BLaER1 (cell line): Measurements from ENCODE around the gene SLA2.

Source experiments
- H3K27ac ChIP-seq: shearing (Covaris generic); formaldehyde crosslinking; 2 replicates; pipeline ENCODE4 v1.8.1; 2022
- H3K27me3 ChIP-seq: shearing (Covaris generic); formaldehyde crosslinking; 2 replicates; pipeline ENCODE4 v1.8.1; 2022
- H3K36me3 ChIP-seq: shearing (Covaris generic); formaldehyde crosslinking; 2 replicates; pipeline ENCODE4 v1.8.1; 2022
- H3K4me1 ChIP-seq: shearing (Covaris generic); formaldehyde crosslinking; 2 replicates; pipeline ENCODE4 v1.8.1; 2022
- H3K4me2 ChIP-seq: shearing (Covaris generic); formaldehyde crosslinking; 2 replicates; pipeline ENCODE4 v1.8.1; 2022
- H3K4me3 ChIP-seq: shearing (Covaris generic); formaldehyde crosslinking; 2 replicates; pipeline ENCODE4 v1.8.1; 2022
- H3K9ac ChIP-seq: shearing (Covaris generic); formaldehyde crosslinking; 2 replicates; pipeline ENCODE4 v1.8.1; 2022
- H3K9me3 ChIP-seq: shearing (Covaris generic); formaldehyde crosslinking; 2 replicates; pipeline ENCODE4 v1.8.1; 2022
- H4K20me1 ChIP-seq: shearing (Covaris generic); formaldehyde crosslinking; 2 replicates; pipeline ENCODE4 v1.8.1; 2022
- Cebpa-rat ChIP-seq: shearing (Covaris generic); IDR thresholded peaks from 2 replicates; pipeline ENCODE4 v1.8.1; 2022

SLA2 gene

DNA sequence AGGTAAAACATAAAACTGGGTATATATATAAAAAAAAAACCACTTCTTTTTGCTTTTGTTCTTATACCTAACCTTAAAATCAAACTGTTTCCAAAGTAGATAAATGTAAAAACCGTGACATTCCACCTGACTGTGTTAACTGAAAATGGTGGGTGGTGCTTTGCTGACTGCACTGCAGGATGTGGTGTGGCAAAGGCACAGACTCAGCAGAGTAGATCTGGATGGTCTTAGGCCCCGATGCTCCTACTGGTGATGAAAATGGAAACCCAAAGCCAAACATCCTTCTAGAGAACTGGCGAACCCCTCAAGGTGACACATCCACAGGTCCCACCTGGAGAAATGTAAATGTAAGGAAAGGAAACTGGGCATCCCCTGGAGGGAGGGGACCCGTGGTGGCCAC lies 63.7 kb downstream of the SLA2 start:
- Histone ChIP-seq H3K4me3 (no peak overlapping the region), H3K4me2 (no peak overlapping the region), H3K9me3 (no peaks in the 10 kb centered on the region), H4K20me1 (peaks cover 100% of the 10 kb centered on the region), H3K4me1 (peaks cover 51% of the 10 kb centered on the region), H3K27ac (no peak overlapping the region), H3K27me3 (no peaks in the 10 kb centered on the region), H3K9ac (no peak overlapping the region), H3K36me3 (peaks cover 100% of the 10 kb centered on the region)
- TF ChIP-seq Cebpa-rat = no peak

DNA sequence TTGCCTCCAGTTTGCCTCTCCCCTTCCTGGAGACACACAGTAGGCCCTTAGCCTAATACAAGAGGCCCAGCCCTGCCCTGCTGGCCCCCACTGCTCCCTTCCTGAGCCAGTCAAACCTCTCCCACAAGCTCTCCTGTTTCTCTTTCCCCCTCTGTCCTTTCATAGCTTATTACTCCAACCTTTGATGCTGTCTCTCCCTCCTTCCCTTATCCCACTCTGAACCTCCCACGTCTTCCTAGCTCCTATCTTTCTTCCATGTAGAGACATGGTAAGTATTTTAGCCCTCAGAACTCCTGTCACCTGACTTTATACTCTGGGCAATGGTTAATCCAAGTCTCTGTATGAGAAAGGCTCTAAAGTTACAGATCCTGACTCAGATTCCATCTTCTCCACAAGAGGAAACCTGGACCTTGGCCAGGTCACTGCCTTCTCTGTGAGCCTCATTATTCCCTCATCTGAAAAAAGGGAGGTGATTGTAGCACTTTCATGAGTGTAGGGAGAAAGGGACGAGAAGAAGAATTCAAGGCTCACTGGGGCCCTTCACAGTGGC lies 65.9 kb downstream of the SLA2 start:
- H3K27me3 ChIP-seq = no peaks in the 10 kb centered on the region
- peaks cover 91% of the 10 kb centered on the region for H3K36me3 ChIP-seq
- H3K9ac ChIP-seq = 0 out of 2 replicates have a peak overlapping the region, but pooled peaks have one; percentile 30
- TF ChIP-seq Cebpa-rat = no peak
- no peaks in the 10 kb centered on the region for H3K9me3 ChIP-seq
- H3K4me2 ChIP-seq = no peak overlapping the region
- H3K4me3 ChIP-seq = no peak overlapping the region
- H3K4me1 ChIP-seq = peaks cover 45% of the 10 kb centered on the region
- peaks cover 100% of the 10 kb centered on the region for H4K20me1 ChIP-seq
- H3K27ac ChIP-seq = no peak overlapping the region

DNA sequence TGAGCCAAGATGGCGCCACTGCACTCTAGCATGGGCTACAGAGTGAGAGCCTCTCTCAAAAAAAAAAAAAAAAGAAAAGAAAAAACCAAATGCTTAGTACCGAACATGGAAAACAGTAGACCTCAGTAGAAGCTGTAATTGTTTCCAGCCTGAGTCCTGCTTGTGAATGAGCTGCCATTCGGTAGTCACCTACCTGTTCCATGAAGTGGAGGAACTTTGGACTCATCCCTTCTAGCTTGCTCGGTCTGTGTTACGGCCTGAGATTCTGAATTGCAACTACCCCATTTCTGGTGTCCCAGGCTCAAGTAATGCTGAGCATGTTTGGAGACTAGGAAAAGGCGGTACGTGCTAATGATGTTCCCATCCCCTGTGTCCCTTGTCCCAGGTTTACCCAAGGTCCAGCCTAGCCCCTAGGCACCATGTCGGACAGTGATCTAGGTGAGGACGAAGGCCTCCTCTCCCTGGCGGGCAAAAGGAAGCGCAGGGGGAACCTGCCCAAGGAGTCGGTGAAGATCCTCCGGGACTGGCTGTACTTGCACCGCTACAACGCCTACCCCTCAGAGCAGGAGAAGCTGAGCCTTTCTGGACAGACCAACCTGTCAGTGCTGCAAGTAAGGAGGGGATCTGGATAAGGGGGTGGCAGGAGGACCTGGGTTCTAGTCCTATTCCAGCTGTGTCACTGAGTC lies 67.5 kb downstream of the SLA2 start:
- H3K27ac ChIP-seq = no peak overlapping the region
- H3K9ac ChIP-seq = no peak overlapping the region
- no peak overlapping the region for H3K4me2 ChIP-seq
- H3K27me3 ChIP-seq = no peaks in the 10 kb centered on the region
- peaks cover 89% of the 10 kb centered on the region for H4K20me1 ChIP-seq
- no peak for TF ChIP-seq Cebpa-rat
- no peaks in the 10 kb centered on the region for H3K9me3 ChIP-seq
- H3K36me3 ChIP-seq = peaks cover 75% of the 10 kb centered on the region
- H3K4me3 ChIP-seq = no peak overlapping the region
- H3K4me1 ChIP-seq = peaks cover 30% of the 10 kb centered on the region

DNA sequence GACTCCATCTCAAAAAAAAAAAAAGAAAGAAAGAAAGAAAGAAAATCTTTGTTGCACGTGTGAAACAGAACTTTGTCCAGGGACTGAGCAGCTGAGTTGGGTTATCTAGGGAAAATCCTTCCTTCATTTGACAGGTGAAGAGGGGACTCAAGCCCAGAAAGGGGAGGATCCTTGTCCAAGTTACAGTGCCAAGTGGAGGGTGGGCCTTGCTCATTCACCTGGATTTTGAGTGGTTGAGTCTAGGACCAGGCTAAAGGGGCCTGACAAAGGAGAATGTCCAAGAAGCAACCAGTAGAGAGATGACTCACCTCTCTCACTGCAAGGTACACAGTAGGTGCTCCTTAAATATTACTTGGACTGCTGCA lies 69.9 kb downstream of the SLA2 start:
- H3K27me3 ChIP-seq = no peaks in the 10 kb centered on the region
- H4K20me1 ChIP-seq = peaks cover 65% of the 10 kb centered on the region
- H3K9me3 ChIP-seq = no peaks in the 10 kb centered on the region
- peak overlapping the region; percentile 93; the same call in 1 of the 2 replicates for H3K4me3 ChIP-seq
- TF ChIP-seq Cebpa-rat = no peak
- H3K9ac ChIP-seq = peak overlapping the region; percentile 98; the same call in 1 of the 2 replicates
- H3K36me3 ChIP-seq = peaks cover 51% of the 10 kb centered on the region
- H3K4me1 ChIP-seq = peaks cover 37% of the 10 kb centered on the region
- H3K4me2 ChIP-seq = peak overlapping the region; percentile 94
- no peak overlapping the region for H3K27ac ChIP-seq

DNA sequence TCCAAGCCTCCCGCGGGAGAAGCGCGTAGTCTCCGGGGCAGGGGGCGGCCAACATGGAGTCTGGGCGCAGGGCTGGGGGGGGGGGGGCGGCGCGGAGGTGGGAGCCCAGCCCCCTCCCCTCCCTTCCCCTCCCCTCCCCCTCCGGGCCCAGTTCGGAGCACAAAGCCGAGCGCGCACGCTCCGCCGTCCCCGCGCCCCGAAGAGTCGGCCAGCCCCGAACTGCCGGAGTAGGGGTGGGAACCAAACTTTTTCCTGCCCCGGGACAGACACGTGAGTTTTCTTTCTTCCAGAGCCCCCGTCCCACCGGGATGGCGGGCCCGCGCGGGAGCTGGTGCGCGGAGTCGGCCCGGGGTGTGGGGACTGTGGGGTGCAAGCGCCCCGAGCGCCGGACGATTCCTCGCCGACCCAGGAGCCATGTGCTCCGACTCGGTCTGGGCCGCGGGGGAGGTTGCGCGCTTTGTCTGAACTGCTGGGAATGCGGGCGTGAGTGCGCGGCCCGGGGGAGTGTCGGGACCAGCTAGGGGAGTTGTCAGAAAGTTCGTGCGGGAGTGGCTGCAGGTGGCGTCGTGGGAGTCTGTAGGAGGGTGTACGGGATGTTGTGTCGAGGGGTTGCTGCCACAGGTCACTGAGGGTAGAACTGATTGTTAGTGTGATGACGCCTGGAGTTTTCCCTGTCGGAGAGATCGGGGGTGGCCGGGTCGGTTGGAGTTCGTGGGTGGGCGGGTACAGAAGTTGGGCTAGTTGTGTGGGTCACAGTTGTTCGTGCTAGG lies 71.4 kb downstream of the SLA2 start:
- Histone ChIP-seq H3K9ac (peak overlapping the region; percentile 98), H3K36me3 (peaks cover 36% of the 10 kb centered on the region), H3K9me3 (no peaks in the 10 kb centered on the region), H3K4me1 (peaks cover 37% of the 10 kb centered on the region), H3K27ac (peak overlapping the region; percentile 97), H3K27me3 (no peaks in the 10 kb centered on the region), H3K4me2 (peak overlapping the region; percentile 94), H4K20me1 (peaks cover 50% of the 10 kb centered on the region), H3K4me3 (peak overlapping the region; percentile 93)
- no peak for TF ChIP-seq Cebpa-rat

DNA sequence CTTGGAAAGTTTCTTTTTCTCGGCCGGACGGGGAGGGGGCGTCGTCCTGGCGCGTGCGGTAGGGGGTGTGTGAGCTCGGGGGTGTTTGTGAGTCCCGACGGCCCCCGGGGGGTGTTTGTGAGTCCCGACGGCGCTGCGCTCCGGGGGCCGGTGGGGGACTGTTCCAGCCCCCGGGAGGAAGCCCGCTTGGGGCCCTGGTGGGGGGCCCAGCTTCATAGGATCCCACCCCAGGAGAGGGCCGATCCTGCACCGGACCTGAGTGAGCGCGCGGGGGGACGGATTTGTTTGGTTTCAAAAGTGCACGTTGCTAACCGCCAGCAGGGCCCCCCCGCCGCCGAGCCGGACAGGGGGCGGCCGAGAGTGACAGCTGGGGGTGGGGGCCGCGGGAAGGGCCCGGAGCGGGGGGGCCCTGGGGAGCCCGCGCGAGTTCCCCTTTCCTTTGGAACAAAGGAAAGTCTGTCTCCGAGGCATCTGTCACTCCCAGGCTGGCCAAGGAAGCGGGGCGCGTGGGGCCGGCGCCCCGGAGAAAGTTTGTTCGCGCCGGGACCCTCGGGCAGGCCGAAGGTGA lies 72.1 kb downstream of the SLA2 start:
- Histone ChIP-seq H3K36me3 (peaks cover 29% of the 10 kb centered on the region), H3K4me1 (peaks cover 37% of the 10 kb centered on the region), H4K20me1 (peaks cover 43% of the 10 kb centered on the region), H3K4me2 (peak overlapping the region; percentile 70), H3K9me3 (no peaks in the 10 kb centered on the region), H3K9ac (peak overlapping the region; percentile 98), H3K27ac (peak overlapping the region; percentile 97), H3K4me3 (peak overlapping the region; percentile 93), H3K27me3 (no peaks in the 10 kb centered on the region)
- TF ChIP-seq Cebpa-rat = no peak

DNA sequence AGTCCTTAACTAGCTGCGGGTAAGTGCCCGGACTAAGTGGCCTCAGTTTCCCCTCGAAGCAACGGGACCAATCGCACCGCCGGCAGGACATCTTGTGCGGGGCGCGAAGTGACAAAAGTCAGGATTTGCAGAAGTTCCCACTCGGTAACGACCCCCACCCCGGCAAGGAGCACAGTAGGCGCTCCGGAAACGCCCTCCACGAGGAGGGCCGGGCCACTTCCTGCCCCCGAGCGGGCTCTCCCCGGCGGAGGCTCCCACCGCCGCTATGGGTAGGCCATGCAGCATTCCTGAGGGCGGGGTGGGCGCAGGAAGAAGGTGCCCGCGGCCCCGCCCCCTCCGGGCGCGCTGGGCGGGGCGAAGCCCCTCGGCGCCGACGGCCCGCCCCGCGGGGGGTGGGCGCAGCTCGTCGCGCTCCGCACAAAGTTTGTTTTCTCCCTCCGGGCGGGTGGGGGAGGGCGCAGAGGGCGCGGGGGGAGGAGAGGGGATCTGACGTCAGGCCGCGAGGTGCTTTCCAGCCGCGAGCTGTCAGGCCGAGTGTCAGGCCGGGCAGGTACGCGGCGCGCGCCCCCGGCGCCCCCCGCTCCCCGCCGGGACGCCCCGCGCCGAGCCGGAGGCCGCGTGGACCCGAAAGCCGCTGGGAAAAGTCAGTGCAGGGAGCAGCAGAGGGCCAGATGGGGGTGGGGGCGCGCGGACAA lies 72.7 kb downstream of the SLA2 start, which contains the start of gene TGIF2:
TSS of gene TGIF2 (plus strand) at position 495 of the 695 bp plus-strand sequence. CDS start 5,178 bp downstream, outside the sequence.
- H3K27ac ChIP-seq = peak within 1 kb of the TSS; percentile 97
- no peaks in the 10 kb centered on the region for H3K9me3 ChIP-seq
- H3K4me2 ChIP-seq = peak within 1 kb of the TSS; percentile 98
- peaks cover 37% of the 10 kb centered on the region for H4K20me1 ChIP-seq
- no peak for TF ChIP-seq Cebpa-rat
- peak within 1 kb of the TSS; percentile 93 for H3K4me3 ChIP-seq
- no peaks in the 10 kb centered on the region for H3K27me3 ChIP-seq
- H3K36me3 ChIP-seq = peaks cover 23% of the 10 kb centered on the region
- peaks cover 37% of the 10 kb centered on the region for H3K4me1 ChIP-seq
- peak within 1 kb of the TSS; percentile 98 for H3K9ac ChIP-seq

DNA sequence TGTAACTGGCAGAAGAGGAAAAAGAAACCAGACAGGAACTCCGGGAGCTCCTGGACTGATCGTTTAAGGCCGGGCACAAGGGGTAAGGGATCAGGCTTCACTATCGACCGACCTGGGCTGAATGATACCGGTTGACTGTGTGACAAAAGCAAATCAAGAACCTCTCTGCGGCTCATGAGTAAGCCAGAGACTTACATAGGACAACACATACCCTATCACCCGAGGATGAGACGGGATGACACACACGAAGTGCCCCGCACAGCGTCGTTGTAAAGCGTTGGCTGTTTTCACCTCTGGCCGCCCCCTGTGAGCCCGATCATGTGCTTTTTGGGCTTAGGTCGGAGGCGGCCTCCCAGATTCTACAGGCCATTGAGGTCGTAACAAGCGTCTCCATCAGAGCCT lies 73.3 kb downstream of the SLA2 start:
- Histone ChIP-seq H3K9ac (peak overlapping the region; percentile 84), H3K36me3 (peaks cover 17% of the 10 kb centered on the region), H3K27ac (peak overlapping the region; percentile 91), H3K4me3 (peak overlapping the region; percentile 93), H3K4me1 (peaks cover 37% of the 10 kb centered on the region), H3K27me3 (no peaks in the 10 kb centered on the region), H4K20me1 (peaks cover 31% of the 10 kb centered on the region), H3K4me2 (peak overlapping the region; percentile 98), H3K9me3 (no peaks in the 10 kb centered on the region)
- no peak for TF ChIP-seq Cebpa-rat
